NK-92 (cell line): ENCODE measurements around the gene CCDC149.

Source experiments
- DNase-seq: peaks from one replicate; lab custom pipeline; 2025; ENCODE audit not compliant: unreplicated experiment; lab: John Stamatoyannopoulos, UW

Gene CCDC149

DNA sequence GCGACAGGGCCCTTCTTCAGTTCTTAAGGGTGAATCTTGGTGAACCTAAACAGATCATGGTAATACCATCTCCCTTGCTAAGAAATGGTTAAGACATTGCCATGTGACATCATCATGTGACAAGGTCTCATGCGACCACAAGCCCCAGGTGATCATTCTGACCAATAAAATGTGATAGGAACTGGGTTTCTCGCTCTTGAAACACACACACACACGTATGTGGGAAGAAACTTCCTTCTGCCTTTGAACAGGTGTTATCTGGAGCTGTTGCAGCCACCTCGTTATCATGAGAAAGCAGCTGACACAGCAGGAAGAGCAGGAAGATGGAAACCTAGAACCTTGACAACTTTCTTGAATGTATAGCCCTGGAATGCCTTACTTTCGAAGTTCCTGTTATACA lies 107.3 kb downstream of the CCDC149 start:
- no peak for DNase-seq

DNA sequence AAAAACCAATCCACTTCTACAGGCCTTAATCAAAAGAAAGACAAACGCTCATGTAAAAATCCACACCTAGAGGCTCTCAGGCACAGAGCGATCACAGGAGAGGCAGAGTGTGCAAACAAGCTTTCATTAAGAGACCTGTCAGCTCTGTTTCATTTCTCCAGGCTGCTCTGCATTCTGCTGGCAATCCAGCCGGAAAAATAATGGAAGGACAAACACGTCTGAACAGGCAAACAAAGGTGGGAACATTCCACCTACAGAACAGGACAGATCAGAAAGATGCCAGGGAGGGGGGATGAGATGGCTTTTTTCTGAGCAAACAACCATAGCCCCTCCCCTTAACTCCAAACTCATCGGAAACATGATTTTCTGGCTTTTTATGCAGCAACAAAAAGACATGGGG lies 107.8 kb downstream of the CCDC149 start:
- DNase-seq, result no peak

DNA sequence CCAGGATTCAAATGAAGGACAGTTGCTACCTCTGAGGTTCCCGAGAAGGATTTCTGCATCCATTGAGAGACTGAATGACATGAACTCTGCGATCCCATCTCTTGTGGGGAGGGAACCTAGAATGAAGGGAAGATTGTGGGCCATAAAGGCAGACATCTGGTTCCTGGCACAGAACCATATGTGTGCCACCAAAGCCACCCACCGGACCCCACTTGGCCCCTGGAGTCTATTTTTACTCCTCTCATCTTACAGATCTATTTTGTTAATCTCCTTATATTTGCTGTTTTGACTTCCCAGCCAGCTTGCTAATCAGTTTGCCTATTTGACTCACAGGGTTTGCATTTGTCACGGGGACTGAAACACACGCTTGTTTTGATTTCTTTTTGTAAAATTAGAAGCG lies 110.2 kb downstream of the CCDC149 start:
- DNase-seq, result no peak

DNA sequence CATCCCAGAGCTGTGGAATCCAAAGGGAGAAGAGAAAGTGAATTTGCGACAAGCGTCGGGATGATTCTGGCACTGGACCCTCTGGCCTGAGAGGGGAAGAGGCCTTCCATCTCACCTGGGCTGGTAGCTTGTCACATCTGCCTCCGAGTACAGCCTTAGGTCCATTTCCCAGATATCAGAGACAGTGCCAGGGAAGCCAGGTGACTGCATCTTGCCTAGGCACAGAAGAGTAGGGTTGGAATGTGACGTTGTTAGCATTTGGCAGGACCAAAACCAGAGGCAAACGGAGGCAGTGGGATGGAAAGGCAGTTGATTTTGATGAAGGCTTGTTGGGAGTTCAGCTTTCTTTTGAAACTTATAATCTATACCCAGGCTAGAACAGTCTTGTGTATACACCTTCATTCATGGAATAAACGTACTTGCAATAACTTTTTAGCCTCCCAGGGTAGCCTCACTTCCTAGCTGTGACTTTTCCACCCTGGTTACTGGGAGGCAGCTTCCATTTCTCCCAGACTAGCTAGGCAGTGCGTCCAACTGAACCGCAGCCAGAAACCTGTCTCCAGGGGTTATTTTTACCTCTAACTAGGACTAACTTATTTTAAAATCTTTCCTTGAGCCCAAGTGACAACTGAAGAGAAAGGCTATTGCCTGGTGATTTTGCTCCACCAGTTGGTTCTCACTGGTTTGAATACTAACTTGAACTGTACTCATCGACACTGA lies 111.5 kb downstream of the CCDC149 start:
- no peak for DNase-seq

DNA sequence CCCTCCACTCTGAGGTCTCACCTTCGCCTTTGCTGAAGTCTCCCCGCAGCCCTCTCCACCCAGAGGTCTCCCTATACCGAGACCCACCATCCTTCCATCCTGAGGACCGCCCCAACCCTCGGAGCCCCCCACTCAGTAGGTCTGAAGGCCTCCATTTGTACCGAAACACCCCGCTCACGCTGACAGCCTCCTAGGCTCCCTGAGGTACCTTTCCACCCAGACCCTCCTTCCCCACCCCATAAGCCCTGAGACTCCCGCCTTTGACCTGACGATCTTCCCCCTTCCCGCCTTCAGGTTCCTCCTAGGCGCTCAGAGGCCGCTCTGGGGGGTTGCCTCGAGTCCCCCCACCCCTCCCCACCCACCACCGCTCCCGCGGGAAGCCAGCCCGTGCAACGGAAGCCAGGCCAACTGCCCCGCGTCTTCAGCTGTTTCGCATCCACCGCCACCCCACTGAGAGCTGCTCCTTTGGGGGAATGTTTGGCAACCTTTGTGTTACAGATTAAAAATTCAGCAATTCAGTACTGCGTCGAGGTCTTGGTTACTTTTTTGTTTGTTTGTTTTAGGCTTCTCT lies 112.4 kb downstream of the CCDC149 start:
- no peak for DNase-seq

DNA sequence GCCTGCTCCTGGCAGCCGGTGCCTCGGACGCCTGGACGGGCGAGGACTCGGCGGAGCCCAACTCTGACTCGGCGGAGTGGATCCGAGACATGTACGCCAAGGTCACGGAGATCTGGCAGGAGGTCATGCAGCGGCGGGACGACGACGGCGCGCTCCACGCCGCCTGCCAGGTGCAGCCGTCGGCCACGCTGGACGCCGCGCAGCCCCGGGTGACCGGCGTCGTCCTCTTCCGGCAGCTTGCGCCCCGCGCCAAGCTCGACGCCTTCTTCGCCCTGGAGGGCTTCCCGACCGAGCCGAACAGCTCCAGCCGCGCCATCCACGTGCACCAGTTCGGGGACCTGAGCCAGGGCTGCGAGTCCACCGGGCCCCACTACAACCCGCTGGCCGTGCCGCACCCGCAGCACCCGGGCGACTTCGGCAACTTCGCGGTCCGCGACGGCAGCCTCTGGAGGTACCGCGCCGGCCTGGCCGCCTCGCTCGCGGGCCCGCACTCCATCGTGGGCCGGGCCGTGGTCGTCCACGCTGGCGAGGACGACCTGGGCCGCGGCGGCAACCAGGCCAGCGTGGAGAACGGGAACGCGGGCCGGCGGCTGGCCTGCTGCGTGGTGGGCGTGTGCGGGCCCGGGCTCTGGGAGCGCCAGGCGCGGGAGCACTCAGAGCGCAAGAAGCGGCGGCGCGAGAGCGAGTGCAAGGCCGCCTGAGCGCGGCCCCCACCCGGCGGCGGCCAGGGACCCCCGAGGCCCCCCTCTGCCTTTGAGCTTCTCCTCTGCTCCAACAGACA lies 113.1 kb downstream of the CCDC149 start:
- DNase-seq, result no peak

DNA sequence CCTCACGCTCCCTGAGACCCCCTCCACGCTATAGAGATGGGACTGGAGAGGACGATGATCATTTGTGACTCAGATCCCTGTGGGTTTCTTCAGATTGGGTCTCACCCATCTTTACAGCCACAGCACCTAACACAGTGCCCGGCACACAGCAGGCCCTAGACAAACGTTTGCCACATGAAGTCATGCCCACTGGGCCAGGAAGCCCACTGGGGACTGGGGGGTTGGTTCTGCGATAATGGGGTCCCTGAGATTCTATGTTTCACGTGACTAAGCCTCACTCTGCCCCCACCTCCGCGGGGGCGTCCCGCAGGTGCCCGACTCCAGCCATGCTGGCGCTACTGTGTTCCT lies 113.7 kb downstream of the CCDC149 start:
- no peak for DNase-seq

DNA sequence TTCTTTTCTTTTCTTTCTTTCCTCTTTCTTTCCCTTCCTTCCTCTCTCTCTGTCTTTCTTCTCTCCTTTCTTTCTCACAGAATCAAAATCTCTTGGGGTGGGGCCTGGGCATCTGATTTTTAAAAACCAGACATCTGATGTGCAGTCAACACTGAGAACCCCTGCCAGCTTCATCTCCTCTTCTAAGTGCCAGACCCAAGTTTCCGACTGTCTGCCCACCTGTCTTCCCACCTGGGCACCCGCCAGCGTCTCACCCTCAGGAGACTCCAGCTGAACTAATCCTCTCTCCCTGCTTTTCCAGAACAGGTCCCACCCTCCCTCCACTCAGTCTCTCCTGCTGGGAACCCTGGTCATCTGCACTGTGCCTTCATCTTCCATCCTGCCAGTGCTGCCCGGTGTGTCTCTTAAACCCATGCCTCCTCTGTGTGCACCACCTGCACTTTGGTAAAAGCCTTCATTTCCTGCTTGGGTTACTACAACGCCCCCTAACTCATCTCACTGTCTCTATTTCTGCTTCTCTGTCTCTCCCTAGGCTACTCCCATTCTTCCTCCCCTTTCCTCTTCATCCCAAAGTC lies 114.7 kb downstream of the CCDC149 start:
- no peak for DNase-seq

DNA sequence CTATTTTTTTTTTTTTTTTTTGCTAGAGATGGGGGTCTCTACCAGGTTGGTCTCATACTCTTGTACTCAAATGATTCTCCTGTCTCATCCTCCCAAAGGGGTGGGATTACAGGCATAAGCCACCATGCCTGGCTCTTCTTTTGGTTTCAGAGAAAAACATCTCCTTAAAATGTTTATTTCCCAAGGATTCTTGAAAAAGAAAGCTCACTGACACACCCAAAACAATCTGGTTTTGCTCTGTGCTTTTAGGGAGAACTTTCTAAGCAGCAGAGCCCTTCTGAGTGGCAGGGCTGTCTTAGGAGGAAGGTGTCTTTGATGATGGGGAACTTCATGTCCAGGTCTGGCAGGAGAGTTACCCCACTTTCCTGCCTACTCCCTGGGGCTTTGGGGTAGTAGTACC lies 116.2 kb downstream of the CCDC149 start:
- no peak for DNase-seq

DNA sequence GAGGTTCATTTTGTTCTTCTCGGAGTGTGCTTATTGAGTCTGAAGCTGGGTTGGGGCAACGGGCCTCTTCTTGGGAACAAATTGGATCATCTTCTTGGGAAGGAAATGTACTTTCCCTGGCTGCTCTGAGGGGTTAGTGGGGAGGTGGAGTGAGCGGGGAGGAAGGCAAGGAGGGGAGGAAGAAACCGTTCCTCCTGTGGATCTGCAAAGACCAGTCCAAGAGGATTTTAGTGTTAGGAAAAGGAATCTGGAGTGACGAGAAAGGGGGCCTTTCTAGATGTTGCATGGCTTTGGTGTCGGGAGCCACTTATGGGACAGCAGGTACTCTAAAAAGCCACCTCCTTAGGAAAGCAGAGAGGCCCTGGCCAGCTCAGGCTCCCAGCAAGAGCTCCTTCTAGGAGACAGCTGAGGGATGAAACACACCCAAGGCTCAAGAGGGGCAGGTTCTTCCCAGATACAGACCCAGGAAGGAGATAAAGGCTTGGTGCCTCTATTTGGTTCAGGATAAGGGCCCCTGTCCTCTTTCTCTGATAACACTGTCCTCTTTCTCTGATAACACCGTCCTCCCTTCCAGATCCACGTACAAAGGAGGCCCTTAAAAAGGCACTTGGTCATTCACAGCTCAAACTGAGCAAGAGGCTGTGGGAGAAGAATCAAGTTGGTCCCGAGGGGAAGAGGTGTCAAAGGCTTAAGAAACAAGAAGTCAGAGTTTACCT lies 117.0 kb downstream of the CCDC149 start:
- DNase-seq, result no peak

DNA sequence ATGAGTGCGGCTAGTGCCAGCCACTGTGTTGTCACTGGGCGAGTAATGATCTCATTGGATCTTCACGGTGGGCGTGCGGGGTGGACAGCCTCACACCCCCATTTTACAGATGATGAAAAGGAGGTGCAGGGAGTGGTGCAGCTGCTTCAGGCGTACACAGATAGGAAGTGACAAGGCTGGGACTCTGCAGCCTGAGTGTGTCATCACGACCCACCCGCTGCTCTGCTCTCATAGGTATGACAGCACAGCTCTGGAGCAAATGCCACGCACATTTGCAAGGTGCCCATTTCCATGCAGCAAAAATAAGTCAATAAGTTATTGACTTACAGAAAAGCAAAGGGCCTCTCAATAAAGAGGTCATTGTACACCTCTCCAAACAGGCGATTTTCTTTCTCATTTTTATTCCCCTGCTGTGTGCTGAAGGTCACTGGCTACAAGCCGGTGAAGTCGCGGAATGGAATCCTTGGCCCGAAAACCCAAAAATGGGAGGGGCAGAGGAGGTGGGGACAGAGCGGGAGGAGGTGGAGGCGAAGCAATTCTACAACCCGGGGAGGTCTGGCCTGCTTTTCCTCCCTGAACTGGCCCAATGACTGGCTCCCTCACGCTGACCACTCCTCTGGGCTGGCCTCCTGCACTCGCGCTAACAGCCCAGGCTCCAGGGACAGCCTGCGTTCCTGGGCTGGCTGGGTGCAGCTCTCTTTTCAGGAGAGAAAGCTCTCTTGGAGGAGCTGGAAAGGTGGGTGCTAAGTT lies 117.8 kb downstream of the CCDC149 start, which contains the start of gene SOD3:
TSS of gene SOD3 (plus strand) at position 658 of the 750 bp plus-strand sequence. CDS start 3,949 bp downstream, outside the sequence.
- DNase-seq, result no peak

DNA sequence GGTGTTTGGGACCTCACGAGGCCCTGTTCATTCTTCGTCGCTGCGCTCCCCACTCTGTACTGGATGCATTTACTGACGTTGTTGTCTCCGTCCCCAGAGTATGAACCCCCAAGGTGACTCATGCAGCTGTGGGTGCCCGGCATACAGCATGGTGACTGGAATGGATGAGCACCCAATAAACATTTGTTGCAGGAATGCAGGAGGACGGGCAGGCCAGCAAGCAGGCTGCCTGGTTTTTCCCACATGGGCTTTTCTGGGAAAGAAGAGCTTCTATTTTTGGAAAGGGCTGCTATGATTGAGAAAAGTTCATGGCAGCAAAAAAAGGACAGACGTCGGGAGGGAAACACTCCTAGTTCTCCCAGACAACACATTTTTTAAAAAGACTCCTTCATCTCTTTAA lies 118.4 kb downstream of the CCDC149 start:
- DNase-seq, result no peak

DNA sequence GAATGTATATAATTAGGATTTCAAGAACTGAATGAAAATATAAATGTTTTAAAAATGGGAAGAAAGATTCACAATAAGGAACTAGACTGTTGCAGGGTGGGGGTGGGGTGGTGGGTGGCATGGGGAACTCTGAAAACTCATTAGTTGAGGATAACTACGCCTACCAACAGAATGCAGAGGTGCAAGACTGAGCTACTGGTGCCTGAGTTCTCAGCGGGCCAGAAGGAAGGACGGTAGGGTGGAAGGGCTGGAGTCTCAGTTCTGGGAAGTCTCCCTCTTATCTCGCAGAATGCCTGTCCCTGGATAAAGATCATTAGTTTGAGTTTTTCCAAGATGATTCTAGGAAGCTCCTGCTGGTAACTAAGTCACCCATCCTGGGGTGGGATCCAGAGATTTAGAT lies 118.8 kb downstream of the CCDC149 start:
- DNase-seq, result no peak

DNA sequence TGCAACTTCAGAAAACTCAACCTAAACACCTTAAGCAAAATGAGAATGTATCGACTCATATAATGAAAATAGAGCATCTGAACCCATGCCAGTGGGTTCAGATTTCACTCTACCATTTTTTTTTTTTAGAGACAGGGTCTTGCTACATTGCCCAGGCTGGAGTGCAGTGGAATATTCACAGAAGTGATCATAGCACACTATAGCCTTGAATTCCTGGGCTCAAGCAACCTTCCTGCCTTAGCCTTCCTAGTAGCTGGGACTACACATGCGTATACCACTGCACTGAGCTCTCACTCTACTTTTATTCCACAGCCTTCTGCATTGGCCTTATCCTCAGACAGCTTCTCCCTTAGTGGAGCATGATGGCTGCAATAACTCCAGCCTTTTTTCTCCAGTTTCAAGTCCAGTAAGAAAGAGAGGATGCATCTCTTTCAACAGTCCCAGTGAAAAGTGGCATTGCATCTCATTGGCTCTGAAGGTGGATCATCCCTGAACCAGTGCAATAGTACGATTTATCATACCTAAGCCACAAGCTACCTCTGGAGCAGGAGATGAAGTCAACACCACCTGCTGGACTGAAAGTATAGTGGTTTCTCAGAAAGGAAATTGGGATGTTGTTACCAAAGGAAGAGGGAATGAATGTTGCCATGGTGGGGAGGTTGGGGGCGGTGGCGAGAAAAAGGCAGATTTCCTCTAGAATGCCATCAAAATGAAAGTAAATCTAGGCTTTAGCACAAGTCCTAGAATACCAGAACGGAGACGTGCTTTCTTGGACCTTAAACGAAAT lies 119.4 kb downstream of the CCDC149 start:
- no peak for DNase-seq

DNA sequence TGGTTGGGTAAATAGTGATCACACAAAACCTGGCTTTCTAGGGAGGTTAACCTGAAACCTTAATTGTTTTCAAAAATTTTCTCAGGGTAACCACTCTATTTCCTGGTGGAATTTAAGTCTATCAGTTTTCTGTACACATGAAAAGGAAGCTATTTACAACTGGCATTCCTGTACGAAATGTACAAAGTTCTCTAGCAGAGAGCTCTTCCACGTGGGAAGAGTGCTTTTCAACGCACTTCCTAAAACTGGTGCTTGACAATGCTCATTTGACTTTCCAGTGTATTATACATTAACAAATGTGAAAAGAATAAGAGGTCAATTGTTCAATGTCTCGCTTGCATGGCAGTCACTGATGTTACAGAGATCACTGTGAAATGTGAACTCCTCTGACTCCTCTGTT lies 120.3 kb downstream of the CCDC149 start:
- DNase-seq, result no peak

DNA sequence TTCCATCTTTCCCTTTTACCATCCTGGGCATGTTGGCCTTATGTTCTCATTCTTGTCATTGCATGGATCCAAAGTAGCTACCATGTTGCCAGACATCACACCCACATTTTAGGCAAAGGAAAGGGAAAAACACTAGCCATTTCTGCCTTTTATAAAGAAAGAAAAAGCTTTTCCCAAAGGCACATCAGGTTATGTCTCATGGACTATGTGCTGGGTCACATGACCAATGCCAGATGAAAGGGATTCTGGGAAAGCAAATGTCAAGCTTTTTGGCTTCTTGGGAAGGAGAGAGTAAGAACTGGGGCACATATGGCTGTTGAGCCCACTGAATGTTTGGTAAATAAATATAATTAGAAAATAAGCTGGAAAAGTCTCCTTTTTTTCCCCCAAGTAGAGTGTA lies 121.8 kb downstream of the CCDC149 start:
- DNase-seq, result no peak

DNA sequence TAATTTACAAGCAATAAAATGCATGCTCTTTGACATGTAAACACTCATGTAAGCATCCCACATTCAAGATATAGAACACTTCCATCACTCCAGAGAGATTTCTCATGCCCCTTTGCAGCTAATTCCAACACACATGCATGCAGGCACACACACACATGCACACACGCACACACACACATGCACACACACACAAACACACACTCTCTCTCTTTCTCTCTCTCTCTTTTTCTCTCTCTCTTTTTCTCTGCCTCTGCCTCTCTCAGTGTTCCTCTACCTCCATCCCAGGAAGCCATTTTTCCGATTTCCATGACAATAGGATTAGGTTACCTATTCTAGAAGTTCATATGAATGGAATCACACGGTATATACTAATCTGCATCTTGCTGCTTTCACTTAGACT lies 129.3 kb downstream of the CCDC149 start:
- no peak for DNase-seq

DNA sequence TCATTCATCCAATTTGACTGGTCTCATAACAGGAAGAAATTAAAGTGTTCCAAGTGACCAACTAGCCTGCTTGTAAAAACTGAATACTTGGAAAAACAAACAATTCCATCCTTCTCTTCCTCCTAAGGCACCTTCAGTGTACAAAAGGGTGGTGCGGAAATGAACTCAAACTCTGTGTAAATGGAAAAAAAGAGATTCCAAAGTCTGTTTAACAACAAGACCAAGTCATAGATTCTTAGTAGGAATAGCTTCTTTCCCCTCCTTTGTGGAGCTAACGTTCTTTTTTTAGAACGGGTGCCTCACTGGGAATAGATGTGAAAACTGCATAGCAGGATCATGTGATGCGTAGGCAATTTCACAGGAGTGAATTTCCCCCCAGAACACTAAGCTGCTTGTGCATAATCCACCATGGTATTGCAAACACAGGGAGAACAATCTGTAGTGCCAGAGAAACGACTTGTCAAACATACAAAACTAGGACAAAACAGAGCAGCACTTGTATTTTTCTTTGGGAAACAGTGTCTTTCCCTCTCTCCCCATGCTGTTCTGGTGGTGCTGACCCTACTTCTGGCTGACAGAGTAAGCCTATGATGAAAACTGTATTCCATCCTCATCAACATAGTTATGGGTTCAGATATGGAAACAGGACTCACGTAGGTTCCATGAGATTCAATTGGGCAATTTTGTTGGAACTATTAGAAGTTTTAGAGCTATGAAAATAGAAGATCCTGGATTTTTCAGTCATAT lies 130.7 kb downstream of the CCDC149 start:
- no peak for DNase-seq

DNA sequence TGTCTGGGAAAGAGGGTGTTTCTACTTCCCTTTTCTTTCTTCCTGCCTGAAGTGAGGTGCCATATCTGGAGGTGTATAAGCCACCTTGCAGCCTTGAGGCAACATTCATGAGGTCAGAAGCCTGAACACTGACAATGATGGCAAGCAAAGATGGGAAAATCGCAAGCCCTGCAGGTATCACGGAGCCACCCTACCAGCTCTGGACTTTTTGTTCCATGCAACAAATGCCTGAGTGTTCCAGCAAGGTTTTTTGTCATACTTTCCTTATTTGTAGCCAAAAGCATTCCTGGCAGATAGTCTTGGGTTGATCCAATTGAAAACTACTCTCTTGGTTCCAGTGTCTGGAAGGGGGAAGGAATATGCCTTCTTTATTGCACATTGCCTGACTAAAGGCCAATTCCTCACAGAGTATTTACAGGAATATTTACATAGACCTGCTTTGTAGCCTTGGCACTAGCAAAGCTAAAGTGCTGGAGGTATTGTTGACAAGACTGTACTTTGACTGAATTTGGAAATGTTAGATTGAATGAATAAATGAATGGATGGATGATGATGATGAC lies 131.8 kb downstream of the CCDC149 start:
- no peak for DNase-seq
